Smooth muscle cell of the brain vasculature (primary cell): ENCODE measurements around the gene CCDC27.

ENCODE experiments used
- DNase-seq: peaks from one replicate; pipeline ENCODE4 v3.0.0-alpha.2; 2012; ENCODE audit warnings: low read depth, low spot score

Gene CCDC27

DNA sequence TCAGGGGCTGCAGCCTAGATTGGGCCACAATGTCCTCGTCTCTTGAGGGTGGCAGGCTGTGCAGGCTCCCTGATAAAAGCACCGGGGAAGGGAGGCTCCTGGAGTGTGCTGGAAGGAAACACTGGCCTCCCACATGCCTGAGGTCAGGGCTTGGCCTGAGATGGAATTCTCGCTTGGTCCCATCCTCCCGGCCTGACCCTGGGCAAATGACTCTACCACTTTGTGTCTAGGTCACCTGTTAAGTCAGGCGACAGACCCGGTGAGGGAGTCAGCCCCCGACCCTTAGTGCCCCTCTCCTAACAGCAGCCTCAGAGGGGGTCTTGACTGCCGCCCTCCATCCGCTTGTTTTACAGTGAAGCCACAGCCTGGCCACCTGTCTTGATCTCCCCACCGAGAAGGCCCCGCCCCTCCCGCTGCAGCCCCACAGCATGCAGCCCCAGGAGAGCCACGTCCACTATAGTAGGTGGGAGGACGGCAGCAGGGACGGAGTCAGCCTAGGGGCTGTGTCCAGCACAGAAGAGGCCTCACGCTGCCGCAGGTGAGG lies 22.8 kb downstream of the CCDC27 start:
- no peak for DNase-seq

DNA sequence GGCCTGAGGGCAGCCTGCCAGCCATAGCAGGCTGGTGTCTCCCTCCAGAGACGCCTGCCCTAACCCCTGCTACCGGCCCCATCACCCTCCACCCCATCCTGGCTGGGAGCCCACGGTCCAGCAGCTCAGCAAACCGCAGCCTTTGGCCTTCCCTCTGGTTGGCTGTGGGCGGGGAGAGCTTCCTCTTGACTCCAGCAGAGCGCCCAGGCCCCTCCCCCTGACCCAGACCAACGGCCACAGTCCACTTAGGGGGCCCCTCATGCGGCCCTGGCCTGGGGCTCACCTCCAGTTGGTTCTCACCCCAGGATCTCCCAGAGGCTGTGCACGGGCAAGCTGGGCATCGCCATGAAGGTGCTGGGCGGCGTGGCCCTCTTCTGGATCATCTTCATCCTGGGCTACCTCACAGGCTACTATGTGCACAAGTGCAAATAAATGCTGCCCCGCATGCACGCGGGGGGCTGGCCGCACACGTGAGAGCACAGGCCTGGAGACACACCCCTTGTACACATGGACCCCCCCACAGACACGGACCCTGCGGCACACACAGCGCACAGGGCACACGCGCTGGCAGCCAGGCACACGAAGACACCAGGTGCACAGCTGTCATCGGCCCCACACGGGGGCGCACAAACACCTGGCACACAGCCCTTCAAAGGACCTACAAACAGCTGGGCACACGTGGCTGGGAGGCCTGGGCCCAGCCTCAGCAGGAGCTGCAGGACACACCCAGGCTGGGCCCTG lies 23.4 kb downstream of the CCDC27 start:
- DNase-seq: no peak

DNA sequence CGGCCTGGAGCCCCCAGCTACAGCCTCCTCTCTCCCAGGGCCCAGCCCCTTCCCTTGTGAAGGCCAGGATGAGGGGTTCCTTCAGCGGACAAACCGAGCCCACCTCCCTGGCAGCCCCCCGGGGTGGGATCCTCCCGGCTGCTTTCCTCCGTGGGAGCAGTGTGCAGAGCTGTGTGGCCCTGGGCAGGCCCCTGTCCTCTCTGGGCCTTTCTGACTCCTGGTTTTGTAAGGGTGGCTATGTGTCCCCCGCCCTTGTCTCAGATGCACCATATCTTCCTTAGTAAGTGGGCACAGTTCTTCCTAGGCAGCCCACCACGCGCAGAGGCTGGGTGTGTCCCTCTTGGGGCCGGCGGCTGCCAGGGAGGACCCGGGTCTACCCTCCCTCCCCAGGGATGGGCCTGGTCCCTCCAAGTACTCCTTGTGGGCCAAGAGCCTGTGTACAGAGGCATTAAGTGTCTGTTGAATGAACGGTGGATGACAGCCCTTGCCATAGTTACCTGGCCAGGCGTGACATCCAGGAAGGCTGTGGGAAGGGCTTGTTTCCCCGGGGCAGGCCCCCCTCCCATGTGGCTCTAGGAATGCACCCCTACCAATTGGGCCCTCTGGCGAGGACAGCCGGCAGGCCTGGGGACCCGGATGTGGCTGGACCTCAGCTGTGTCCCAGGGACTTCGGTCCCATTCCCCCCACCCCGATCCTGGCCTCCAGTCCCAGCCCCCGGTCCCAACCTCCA lies 24.1 kb downstream of the CCDC27 start:
- DNase-seq: no peak

DNA sequence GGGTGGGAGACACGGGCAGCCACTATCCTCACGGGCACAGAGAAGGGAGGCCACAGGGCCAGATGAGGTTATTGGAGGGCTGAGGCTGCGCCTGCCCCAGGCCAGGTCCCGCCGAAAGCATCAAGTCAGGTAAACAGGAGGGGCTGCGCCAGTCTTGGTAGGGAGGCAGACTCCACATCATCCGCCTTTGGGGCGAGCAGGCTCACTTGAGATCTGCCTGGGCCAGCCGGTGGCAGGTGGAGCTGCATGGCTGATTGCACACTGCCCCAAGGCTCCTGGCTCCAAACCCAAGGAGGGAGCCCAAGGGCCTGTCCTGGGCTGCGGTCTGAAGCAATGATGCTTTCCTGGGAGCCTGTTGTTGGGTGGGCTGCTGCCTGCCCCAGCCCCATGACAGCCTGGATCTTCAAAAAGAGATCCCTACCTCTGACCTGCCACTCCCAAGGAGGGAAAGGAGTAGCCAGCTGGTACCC lies 24.9 kb downstream of the CCDC27 start:
- no peak for DNase-seq

DNA sequence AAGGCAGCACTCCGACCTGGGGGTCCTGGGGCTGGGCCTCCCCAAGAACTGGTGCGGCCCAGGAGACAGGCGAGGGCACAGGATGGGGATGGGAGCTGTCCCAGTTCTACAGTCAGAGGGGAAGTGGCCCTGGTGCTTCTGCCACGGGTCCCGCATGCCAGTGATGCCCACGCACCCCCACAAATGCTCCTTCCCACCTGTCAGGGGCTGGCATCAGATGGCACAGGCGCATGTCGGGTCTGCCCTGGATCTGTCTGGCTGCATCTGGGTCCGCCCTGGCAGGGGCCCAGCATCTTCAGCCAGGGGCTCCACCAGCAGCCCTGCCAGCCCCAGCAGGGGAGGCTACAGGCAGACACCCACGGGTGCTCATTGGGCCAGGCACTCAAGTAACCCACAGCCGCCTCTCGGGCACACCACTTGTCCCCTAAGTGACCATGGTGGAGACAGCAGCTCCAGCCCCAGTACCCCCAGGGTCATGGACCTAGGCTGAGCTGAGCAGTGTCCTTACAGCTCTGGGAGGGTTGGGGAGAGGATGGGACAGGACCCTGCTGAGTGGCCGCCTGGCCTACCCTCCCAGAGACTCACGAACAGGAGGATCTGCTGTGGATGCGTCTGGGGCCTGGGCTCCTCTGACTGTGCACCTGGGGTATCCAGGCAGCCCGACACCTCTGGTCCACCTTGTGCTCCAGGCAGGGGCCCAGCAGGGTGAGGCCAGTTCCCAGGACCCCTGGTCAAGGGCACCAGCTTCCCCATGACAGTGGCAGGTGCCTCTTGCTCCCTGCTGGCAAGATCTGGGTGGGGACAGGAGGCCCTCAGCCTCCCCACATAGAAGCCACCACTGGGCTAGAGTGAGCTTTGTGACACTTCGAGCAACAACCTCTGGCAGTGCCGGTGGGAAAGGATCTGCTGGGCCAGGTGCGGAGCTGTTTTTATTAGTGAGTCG lies 25.7 kb downstream of the CCDC27 start:
- DNase-seq: no peak

DNA sequence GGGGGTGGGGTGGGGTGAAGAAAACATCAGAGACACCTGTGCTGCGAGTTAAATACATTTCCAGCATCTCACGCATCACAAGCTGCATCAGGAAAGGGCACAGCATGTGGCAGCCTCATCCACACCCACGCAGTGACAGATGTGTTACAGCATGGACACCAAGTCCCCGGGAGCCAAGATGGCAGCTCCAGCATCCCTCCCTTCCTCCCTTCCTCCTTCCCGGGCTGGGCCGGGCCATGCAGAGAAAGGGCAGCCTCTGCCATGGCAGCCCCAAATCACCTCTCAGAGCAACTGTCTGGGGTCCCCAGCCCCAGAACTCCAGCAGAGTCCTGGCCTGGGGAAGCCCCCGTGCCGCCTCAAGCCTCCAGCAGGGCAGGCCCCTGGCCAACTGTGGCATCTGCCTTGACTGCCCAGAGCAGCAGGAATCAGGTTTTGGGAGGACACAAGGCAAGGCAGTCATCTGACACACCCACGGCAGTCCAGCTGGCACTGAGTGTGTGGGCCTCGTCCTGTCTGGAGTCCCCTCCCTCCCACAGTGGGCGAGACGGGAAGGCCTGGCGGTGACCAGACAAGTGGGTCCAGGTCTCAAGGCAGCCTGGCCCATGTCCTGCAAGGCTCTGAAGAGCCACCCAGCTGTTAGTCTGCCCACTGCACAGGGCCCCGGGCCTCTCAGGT lies 26.5 kb downstream of the CCDC27 start:
- no peak for DNase-seq

DNA sequence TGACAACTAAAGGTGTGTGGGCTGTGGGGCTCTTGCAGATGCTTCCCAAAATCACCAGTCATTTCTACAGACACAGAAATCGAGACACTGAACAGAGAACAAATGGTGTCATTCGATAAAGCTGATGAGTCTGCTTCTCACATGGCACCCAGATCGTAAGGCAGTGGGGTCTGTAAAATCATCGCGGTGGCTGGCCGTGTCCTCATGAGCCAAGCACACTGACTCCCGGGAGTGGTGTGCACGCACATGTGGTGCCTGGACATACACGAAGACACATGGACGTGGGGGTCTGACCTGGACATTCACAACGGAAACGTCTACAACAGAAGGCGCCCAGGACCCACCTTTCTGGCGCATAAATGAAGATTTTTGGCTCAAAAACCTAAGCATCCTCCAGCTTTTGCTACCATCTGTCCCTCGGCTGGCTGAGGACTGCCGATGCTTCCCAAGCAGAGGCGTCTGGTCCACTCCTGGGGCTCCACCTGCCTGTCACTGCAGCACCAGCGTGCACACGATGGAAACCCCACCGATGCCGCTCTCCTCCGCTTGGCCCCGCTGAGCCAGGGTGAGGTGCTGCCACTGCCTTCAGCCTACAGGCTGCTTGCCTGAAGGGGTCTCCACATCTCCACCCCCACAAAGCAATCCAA lies 27.1 kb downstream of the CCDC27 start:
- DNase-seq: no peak

DNA sequence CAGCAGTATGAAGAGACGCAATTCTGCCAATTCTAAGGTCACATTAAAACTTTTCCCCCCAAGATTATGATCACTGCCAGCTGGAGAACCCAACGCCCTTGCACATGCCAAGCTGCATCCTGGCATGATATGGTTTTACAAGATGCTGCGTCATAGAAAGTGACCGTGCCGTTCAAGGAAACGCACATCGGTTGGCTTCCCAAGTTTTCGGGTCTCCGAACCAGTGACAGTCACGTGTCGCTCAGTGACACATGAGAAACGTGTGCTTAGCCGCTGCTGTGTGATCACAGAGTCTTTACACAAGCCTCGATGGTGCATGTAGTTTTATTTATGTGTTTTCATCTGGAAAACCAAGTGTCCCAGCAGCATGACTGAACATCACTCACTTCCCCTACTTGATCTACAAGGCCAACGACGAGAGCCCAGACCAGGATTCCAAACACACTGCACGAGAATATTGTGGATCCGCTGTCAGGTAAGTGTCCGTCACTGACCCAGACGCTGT lies 27.7 kb downstream of the CCDC27 start:
- no peak for DNase-seq

DNA sequence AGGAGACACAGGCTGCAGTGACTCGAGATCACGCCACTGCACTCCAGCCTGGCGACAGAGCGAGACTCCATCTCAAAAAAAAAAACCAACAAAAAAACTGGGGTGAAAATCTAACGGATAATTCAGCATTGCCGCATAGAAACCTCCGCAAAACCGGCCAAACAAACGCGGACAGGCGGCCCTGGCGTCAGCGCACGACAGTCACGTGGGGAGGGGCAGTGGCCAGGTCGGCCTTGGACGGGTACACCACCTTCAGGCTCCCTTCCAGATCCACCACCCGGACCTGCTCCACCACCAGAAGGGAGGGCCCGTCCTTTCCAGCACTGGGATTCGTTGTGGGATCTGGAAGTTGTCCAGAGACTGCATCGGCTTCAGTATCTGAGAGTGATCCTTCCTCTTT lies 28.7 kb downstream of the CCDC27 start:
- DNase-seq: no peak

DNA sequence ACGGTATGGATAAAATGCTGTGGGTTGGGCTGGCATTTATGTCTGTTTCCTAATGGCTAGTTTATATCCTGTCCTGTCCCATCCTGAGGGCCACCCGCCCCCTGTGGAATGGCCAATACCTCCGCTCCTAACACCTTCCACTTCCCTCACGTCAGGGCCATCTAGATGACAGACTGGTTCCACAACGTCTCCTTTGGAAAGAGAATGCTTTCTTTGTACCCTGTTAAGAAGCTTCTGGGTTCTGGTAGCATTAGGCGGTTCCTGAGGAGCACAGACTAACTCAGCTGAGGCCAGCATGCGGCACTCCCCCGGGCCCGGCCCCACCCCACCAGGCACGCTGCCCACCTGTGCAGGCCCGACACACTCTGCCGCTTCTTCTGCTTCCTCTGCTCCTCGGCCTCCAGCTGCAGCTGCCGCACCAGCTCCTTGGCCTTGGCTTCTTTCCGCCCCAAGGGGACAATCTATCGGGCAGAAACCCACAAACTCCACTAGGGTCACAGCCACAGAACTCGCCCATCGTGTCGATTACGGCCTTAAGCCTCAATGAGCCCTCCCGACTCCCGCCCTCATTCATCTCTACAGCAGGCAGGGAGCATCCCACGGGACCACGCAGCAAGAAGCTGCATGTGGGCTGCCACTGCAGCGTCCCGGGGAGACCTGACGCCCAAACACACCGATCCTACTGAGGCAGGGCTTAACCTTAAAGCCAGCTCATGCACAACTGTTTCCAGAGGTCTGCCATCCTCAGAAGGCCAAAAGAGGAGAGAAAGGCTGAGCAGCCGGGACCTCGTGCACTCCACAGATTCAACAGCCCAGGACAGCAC lies 31.6 kb downstream of the CCDC27 start:
- no peak for DNase-seq

DNA sequence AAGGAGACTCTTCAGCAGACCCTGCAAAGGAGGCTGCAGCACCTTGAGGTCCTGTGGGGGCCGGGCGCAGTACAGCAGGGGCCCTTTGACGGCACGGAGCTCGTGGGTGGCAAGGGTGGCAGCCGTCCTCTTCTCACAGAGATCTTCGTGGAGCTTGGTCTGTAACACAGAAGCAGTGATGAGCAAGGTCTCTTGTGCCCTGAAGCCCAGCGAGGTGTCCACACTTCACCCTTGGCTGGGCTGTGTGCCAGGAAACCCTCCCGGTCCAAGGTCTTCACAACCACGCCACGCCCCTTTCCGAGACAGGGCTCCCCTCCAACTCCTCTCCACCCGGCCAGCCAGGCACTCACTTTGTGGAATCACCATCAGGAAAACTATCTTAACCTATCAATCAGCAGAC lies 32.8 kb downstream of the CCDC27 start:
- DNase-seq: no peak

DNA sequence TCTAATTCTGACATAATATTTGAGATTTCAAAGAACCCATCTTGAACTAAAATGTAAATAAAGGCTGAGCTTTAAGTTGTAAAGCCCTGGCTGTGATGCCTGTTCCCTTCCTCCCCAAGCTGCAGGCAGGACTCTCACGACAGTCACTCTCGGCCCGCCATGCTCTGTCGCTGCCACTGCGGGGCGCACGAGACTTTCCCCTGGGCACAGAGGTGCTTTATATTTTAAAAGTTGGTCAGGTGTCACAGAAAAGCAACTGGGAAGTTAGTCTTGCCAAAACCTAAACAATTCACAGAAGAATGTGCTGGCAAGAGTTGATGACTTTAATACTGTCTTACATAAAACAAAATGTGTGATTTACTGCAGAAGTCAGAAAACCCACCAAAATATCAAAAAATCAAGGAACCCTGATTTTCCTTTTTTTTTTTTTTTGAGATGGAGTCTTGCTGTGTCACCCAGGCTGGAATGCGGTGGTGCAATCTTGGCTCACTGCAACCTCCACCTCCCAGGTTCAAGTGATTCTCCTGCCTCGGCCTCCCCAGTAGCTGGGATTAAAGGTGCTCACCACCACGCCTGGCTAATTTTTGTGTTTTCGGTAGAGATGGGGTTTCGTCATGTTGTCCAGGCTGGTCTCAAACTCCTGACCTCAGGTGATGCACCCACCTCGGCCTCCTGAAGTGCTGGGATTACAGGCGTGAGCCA lies 33.4 kb downstream of the CCDC27 start:
- DNase-seq: no peak

DNA sequence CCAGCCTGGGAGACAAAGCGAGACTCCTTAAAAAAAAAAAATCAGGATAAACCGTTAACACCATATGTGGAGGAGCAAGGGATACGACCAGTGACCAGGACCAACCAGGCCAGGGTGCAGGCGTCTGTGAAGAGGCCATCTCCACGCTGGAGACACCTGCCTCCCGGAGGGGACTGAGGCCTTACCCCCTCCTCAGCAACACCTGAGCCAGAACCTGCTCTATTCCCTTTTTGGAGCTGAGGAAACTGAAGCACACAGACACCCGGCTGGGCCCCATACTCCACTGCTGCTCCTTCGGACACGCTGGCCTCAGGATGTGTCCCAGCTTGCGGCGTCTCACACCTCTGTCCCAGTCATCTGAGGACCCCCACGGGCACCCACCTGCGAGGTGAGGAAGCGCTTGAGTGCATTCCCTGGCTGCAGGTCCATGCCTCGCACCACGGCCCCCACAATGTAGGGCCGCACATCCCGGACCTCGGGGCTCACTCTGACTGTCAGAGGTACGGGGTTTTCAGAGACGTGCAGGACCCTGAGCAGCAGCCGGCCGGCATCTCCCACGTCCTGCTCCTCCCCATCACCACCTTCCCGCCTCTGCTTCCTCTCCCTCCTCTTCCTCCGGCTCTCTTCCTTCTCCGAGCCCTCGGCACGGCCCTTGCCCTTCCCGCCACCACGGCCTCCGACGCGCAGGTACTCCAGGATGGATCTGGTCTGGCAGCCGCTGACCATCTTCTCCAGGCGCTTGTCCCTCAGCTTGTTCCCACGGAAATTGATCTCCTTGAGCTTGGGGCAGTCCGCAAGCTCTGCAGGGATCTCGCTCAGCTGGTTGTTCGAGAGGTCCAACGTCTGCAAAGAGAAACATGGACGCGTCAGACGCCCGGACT lies 34.5 kb downstream of the CCDC27 start:
- DNase-seq: no peak

DNA sequence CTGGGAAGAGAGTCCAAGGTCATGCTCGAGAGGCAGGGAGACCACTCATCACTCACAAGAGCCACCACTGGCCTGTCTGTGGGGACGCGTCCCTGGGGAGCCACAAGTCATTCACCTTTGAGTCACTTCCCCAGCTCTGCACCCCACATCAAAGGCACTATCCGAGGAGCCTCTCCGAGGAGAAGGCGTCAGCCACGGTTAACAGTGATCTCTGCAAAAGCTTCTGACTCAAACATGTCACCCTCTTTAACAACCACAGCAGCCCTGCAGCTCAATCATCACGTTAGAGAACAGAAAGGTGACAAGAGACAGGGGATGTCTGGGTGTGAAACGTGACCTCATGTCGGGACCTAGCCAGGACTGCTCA lies 35.1 kb downstream of the CCDC27 start:
- no peak for DNase-seq

DNA sequence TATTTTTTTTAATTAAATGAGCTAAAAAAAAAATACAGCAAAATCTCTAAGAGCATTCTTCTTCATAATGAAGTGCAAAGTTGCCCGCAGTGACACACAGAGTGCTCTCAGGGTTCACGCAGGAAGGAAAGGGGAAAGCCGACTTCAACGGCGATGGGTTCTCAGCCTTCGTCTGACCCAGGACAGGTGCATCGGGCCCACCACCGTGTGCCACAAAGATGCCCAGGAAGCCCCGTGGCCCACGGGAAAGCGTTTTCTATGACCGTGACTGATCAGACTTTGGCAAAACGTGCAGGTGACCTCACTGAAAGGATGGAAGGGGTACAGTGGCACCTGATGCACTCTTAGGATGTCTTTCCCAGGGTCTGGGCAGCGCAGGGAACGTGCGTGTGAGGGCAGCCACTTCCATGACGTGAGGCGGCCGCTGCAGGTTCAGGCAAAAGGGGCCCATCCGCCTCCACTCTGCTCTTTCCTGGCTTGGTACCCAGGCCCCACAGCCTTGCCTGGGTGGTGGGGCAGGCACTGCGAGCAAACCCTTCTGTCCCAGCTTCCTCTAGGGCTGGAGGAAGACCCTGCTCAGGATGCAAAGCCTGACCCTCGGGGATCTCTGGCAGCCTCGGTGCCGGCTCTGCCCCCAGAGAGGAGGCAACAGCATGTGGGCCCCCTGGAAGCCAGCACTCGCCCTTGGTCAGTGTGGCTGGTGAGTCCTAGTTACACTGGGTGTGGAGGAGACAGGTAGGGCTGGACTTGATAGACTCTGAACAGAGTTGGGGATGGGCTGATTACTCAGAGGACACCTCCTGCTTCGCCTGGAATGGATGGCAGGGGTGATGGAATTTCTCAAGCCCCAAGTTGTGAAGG lies 35.7 kb downstream of the CCDC27 start:
- no peak for DNase-seq

DNA sequence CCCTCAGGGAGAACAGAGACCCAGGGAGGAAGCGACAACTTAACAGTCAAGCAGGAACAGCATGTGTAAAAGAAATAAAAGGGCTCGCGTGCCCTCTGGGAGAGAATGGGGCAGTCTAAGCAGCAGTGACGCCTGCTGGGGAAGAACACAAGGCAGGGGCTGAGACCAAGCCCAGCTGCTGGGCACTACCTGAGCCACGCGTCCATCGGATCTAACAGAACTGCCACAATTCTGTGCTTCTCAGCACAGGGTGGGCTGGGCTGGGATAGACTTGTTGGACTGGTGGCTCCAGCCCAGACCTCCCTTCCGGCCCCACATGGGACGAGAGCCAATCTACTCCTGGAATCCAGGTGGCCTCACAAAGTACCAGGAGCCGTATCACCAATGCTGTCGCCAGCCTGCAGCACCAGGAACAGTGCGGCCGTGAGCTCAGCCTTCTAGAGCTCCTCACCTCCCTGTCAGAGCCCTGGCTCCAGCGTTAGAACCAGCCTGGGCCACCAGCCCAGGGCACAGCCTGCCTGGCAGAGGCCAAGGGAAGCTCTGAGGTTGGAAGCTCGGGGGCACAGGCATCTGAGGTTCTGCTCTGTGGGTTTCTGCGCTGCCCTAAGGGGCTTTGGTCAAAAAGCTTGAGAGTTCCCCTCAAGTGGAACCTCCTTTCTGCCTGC lies 36.6 kb downstream of the CCDC27 start:
- no peak for DNase-seq
